Activated T-helper 1 cell treated with anti-CD3 and anti-CD28 coated beads, Interleukin-2, amount 50 U/mL, for 16 hours (primary cell): ENCODE data around the gene TNIK.

Experiments
- DNase-seq, 2 donors: peaks; one replicate each; pipeline ENCODE4 v3.0.0-alpha.2; 2020; ENCODE audit warnings: low read depth in 1 of 2, low spot score in 1 of 2

TNIK gene

DNA sequence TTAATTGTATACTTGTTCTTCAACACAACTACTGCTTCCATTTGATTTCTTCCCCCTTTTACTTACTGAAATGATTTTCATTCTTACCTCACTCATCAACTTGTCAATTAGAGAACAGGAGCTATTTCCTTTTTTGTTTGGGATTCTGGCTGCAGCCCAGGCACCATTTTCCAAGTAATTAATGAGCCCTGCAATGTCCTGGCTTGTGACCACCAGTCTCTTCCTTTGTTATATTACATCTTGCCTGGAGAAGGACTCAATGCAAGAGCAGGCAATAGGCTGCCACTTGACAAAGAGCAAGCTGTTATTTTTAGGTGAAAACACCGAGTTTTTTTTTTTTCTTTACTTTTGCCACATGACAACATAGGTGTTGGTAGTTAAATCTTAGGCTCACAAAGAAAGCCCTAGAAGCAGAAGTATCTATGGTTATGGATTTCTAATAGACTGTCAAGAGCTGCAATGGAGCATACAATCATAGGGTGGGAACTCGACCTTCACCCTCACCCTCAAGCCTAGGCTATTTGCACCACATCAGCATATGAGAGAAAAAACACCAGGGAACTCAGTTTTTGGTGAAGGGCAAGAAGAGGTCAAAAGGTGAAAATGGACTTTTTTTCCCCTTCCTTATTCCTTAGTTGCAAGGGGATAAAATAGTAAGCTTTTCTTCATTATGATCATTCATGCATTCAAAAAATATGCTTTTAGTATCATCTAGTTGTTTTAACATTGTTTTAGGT, 114.9 kb downstream of the TNIK start:
- DNase-seq, result no peak

DNA sequence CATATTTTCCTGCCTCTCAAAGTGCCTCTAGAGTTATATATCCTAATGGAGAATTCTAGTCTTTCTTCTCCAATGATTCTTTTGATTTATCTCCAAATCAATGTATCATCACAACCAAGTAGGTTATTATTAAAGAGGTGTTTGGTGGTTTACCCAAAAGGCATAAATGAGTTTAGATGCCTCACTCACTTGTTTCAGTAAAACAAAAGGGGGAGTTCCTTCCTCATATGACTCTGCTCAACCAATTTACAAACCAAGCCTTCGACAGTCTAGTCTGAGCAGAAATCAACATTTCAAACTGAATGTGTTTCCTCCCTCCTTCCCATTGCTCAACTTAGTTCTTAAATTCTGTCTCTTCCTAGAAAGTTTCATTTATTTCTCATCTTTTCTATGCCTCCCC, 116.5 kb downstream of the TNIK start:
- no peak for DNase-seq

DNA sequence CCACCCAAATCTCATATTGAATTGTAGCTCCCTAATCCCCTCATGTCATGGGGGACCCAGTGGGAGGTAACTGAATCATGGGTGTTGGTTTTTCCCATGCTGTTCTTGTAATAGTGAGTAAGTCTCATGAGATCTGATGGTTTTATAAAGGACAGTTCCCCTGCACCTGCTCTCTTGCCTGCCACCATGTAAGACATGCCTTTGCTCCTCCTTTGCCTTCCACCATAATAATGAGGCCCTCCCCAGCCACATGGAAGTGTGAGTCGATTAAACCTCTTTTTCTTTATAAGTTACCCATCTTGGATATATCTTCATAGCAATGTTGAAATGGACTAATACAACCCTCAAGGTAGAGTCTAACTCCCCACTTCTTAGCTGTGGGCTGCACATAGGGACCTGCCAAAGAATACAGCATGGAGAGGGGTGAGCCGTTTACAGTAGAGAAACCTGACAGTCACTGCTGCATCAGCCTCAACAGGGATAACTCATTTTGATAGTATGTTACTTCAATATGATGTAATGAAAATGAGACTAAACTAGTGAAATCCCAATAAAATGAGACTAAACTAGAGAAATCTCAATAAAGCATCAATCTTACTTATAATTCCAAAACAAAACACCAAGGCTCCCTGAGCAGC, 117.3 kb downstream of the TNIK start:
- no peak for DNase-seq

DNA sequence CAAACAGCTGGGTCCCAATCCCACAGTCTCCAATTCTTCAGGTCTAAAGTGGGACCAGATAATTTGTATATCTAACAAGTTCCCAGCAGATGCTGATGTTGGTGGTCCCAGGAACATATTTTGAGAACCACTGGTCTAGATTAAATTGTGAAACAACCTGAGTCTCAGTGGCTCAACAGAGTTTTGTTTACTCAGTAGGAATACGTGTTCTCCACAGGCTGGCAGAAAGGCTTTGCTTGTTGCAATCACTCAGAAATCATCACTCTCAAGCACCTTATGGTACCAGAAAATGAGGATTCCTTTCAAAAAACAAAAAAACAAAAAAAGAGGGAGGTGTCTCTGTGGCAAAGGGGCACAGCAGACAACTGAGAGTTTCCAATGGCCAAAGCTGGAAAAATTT, 118.0 kb downstream of the TNIK start:
- DNase-seq, result no peak

DNA sequence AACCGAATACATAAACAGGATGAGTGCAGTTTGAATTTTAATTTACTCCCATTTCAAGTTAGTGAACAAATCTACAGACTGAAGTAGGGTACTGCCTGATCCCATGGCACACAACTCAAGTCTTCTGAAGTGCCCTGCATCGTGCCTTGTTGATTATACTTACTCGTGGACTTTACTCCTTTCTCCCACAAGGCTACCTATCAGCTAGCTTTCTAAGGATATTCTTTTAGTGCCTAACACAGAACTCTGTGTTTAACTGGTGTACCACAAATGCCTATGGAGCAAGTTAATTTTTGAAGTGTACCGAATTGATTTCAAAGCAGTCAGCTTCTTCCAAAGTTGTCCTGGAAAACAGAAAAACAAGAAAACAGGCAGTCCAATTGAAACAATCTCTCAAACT, 119.8 kb downstream of the TNIK start:
- DNase-seq, result no peak

DNA sequence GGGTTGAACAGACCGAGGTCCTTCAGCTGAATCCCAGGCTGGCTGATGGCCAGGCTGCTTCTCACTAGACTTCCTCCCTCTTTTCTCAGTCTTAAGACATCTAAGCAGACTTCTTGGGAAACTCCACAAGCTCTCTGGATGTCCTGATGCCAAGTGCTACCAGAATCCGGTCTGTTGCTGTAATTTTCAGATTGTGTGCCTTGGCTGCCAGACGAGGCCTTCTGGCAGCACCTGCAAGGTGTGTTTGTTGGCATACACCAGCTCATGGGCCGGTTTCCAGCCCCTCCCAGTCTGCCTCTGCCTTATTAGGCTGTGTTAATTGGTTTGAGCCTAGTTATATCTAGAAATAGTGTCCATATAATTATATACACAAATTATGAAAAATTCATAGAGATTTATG, 120.6 kb downstream of the TNIK start:
- DNase-seq, result no peak

DNA sequence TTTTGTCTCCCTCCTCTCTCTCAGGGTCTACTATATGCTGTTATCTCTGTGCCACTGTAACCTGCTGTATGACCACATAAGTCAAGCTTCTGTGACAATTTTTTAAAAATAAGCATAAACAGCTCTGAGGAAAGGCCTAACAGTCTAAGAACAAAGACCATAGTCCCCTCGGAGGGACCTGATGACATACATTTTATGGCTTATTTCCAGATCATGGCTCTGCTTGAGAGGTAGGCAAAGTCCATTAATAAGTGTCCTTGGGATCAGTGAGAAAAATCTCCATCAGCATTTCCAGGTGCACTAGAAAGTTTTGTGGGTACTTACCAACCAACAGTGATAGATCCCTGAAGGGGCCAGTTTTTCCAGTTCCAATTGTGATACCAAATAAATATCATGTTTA, 123.8 kb downstream of the TNIK start:
- no peak for DNase-seq

DNA sequence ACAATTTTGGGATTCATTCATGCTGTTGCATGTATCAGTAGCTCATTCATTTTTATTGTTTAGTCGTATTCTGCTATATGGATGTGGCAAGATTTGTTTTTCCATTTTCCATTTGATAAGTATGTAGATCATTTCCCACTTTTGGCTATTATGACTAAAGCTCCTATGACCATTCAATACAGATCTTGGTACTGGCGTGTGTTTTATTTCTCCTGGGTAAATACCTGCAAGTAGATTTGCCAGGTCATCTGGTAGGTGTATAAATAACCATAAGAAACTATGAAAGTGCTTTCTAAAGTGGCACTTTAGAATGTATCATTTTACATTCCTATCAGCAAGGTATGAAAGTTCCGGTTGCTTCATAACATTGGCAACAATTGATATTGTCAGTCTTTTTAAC, 124.6 kb downstream of the TNIK start:
- DNase-seq, result no peak

DNA sequence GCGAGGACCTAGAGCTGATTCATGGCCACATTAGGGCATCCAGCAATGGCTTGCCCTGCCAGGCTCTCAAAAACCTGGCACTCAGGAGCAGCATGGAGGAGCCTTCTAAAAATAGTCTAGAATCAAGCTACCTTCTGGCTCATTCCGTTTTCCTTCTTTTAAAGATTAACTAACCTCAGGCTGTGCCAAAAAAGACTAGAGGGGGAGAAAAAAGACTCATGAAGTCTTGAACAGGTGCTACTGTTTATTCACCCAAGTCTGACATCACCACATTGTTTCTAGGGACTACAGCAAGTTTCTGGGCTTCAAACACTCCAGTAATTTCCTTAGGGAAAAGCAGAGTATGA, 125.8 kb downstream of the TNIK start:
- no peak for DNase-seq

DNA sequence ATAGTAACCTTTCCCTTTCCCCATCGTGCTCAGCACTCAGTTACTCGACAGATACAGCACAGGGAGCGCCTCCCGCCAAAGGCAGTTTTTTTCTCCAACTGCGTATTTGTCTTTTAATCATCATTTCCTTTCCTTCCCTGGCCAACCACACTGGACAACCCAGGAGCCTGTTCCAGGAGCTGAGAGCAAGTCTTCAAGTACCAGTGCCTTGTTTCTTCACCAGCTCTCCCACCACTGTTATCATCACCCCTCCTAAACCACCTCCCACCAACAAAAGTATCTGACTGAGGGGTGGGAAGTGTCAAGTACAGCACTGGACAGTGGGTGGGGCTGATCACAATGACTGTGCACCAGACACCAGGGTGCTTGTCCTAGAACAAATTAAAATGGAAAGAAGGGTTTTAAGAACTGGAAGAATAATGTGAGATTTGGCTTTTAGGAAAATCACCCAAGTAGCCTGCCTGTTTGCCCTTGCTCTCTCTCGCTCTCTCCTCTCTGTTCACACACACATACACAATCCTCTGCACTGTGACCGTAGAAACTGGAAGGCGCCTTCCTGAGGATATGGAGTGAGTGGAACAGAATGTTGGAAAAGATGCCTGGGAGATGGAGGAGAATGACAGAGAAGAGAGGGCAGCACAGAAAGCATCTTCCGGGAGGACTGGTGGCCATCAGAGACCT, 126.3 kb downstream of the TNIK start:
- DNase-seq, result no peak

DNA sequence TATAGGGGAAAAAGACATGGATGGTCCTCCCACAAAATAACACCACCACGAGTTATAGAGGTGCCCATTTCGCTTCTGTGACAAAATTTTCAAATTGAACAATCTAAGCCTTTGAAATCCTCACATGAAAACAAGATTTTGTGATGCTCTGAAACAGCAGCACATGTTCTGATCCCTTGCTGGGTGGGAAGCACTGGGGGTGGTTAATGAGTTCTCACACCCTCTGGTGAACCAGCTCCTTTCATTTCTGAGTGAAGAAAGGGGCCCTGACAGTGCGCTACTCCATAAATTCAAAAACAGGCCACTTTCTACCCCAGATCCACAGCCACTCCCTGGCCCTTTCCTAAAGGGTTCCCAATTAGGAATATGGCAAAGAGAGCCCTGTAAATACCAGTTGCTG, 129.3 kb downstream of the TNIK start:
- no peak for DNase-seq

DNA sequence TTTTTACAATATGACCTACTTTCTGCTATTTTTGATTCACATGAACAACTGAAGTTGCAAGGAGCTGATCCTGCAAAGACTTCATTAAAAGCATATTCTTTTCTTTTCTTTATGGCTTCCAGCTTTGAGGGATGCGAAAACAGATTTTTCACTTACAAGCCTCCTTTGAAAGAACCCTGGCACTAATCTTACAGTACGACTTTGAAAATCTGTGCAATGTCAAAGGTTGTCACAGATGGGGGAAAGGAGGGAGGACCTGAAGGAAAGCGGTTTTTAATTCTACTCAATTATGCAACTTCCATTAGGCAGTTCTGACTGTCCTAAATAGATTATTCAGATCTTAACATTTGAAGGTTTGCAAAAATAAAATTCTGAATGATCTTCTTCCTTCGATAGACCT, 130.5 kb downstream of the TNIK start:
- no peak for DNase-seq

DNA sequence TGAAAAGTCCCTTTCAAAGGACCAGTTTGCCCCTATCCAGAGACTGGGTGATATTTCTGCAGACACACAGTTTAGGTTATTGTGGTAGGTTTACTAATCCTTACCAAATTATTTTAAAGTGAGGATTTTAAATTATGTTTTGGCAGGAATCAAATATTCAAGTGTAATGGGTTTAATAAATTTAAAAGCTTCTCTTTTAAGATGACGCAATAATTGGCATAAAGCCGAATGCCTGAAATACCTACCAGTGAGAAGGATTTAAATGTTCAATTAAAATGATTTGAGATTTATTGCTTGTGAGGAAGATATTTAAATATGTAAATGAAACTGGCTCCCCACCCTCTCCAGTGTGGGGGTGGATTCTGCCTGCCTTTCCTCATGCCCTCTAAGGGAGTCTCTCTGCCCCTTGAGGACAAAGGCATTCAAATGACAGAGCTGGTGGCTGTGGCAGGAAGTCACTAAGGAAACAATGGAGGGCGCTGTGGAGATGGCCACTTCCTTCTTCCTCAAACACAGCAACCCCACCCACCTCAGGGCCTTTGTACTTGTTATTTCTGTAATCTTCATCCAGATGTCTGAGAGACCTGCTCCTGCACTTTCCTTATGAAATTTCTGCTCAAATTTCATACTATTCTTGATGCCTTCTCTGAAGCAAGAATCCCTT, 131.7 kb downstream of the TNIK start:
- DNase-seq, result peak; percentile 5 to 6

DNA sequence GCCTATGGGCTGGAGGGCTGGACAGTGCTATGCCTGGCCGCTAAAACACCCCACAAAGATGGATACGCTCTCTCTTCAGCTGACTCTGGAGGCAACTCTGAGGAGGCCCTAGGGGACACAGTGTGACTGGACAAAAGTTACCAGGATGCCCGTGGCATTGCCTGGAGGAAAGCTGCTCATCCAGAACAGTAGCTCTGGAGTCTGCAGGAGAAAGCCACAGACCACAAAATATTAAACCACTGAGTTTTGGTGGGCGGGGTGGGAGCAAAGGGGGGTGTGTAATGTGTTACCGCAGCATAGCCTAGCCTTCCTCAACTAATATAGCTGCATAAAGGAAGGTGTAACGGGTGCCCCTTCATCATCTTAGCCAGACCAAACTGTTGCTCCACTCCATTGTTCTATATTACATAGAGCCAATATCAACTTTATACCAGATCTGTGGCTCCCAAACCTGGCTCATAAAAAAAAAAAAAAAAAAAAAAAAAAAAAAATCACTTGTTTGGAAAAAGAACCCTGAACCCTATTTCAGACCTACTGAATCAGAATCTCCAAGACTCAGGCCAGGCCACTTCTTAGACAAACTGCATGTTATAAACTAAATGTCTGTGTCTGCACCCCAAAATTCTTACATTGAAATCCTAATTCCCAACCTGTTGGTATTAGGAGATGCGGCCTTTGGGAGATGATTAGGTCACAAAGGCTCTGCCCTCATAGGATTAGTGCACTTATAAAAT, 132.6 kb downstream of the TNIK start:
- DNase-seq, result no peak

DNA sequence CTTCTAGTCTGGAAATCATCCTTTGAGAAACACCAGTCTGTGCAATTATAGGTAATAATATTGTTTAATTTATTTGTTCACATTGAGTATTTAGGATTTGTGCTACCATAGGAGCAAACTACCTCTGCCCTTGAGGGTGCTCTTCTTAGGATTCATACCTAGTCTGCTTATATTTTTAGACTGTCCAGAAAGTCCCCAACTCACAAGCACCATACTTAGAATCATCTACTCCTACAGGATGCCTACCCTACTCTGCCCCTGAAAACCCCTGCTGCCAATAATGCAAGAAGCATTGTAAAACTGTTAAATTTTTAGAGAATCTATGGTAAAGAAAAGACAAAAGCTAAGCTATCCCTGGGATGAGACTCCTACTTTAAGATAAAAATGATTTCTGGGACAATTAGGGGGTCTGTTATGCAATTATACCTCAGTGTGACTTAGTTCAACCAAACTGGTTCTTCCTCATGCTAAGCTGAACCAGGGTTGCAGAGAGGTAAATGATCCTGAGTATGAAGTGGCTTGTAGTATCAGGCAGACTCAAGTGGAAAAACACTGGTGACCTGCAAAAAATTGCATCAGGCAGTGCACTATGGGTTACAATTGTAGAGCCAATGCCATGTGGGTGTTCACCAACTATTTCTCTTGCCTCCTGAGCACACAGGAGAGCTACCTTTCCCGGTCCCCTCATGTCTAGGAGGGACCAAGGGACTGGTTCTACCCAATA, 133.3 kb downstream of the TNIK start:
- no peak for DNase-seq

DNA sequence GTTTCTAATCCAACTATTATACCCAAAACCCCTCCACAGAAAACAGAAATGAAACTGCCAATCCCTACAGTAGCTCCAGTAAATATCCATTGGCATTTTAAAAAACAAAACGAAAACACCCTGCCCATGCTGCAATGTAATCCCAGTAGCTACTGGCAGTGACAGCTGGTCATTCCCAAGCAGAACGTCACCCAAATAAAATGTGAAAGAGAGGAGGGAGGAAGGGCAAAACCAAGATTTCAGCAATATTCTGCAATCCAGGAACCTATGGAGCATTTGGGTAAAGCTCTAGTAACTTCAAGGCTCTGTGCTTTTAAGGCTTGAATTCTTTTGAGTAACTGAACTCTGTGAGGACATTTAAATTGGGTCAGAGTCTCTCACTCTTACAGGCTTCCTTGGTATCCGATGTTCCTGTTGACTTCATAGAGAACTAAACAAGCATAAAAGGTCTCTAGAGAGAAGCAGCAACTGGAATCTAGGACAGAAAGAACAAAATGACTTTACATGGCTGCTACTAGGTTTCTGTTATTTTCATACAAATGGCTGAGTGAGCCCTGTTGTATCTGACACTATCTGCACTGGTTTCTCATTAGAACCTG, 136.2 kb downstream of the TNIK start:
- no peak for DNase-seq

DNA sequence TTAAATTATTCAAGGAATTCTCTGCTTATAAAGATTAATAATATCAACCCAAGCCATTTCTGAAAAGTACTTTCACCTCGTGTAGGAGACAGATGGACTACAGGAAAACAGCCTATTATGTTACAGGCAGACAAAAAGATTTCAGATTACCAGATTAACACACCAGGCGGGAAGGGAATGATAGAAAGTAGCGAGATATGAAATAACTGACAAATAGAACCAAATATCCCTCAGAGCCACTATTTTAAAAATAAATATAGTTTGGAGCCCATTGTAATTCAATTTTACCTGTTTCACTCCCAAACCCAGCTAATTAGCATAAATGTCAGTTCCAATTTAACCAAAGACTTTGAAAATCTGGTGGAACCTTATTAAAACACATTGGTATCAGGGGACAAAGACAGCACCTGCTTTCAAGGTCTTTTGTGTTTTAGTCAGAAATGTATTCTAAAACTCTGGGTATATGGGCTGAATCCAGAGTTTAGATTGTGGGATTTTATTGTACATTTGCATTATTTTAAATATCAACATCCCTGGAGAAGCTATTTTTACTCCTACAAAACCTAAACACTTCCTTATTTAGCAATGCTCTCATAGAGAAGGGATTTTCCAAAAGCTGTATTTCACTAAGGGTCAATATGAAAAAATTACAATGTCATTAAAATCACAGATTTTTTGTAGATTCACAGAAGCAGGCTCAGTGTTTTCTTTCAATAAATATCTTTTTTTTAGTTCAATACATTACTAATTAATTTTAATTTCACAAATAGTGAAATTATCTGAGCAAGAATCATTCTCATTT, 138.4 kb downstream of the TNIK start:
- no peak for DNase-seq

DNA sequence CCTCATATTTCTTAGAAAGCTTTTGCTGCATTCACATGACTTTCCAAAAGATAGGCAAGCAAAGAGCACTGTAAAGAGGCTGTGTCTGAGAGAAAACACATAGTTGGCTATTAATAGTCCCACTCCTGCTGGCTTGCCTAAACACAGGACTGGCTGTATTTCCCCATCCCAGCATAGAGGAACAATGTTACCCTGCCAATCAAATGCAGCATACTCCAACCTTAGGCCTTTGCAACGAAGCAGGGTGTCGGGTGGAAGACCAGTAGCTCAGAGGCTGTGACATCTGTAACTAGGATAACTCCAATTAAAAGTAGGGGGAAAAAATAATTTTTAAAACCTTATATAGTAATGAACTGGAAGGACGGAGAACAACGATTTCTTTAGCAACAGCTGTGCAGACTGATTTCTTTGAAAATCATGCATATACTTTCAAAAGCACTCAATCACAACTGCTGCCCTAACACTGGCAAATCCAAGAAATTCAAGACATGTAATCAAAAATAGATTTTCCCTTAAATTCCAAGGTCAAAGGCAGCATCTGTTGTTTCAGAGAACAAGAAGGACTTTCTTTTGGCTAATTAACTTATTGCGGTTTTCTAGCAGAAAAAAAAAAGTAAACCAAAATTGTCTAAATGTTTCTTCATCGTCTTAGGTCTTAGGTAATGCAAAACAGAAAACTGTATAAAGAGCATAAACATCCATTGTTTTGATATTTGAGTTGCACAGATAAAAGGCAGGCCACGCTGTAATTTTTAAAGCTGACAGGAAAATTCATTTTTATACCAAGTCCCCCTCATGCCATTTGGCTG, 139.3 kb downstream of the TNIK start:
- no peak for DNase-seq

DNA sequence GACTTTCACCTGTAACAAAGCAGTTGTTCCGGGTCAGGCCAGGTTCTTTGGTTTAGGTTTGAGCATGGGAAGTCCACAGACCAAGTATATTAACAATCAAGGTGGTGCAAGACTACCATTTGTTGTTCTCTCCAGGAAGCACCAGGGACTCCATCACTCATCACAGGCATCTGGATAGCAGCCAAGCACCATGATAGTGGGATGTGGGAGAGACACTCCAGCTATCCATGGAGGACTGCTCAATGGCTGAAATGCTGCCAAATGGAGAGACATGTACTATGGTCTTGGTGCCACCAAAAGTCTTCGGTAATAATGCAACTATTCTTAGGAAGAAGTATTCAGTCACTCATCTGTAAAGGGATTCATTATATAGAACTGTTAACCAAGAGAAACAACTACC, 143.0 kb downstream of the TNIK start:
- no peak for DNase-seq
